K562 (cell line): Measurements from ENCODE around the gene INO80E. TPM values are rescaled to one million over a fixed set of nuclear protein-coding genes. Genes with fewer than 3 reads are reported as not detected.

Experiments
- ETV6 ChIP-seq, 3 experiments: fragments of 150-350 bp in 1 of 3; sonication (generic) in 1 of 3; formaldehyde crosslinking in 1 of 3; IDR thresholded peaks; 2 replicates each; pipeline versions ENCODE4 v1.6.1 to v1.8.0; 2014 to 2022; ENCODE audit warnings: borderline replicate concordance in 2 of 3, low read depth in 2 of 3, antibody characterized with exemption in 1 of 3, low read length in 1 of 3, mild to moderate bottlenecking in 1 of 3, missing genetic modification reagents in 1 of 3
- FOS ChIP-seq: IDR thresholded peaks from 3 replicates; pipeline ENCODE4 v1.6.1; 2011; ENCODE audit not compliant: insufficient read length; ENCODE audit errors: extremely low read depth
- HMBOX1 ChIP-seq: sonication (generic); IDR thresholded peaks from 2 replicates; pipeline ENCODE4 v1.6.1; 2016
- PHB ChIP-seq: fragments of 250-450 bp; sonication (Bioruptor Pico); IDR thresholded peaks from 2 replicates; pipeline ENCODE4 v1.5.0; 2021
- PHF21A ChIP-seq: fragments of 450-650 bp; IDR thresholded peaks from 2 replicates; pipeline ENCODE4 v1.6.1; 2017; ENCODE audit warnings: low read depth, borderline replicate concordance
- PHF8 ChIP-seq: fragments of 200-600 bp; sonication (generic); IDR thresholded peaks from 2 replicates; pipeline ENCODE4 v1.6.1; 2012; ENCODE audit warnings: mixed run types, mild to moderate bottlenecking, inconsistent platforms, low read length, moderate library complexity, borderline replicate concordance
- POLR2G ChIP-seq: fragments of 200-400 bp; formaldehyde crosslinking; IDR thresholded peaks from 2 replicates; pipeline ENCODE4 v1.6.1; 2017; ENCODE audit warnings: low read depth, mild to moderate bottlenecking, antibody characterized with exemption, low read length, moderate library complexity
- SMAD3 ChIP-seq: fragments of 450-650 bp; formaldehyde crosslinking; conservative IDR thresholded peaks from 2 replicates; pipeline ENCODE4 v1.4.0; 2020; ENCODE audit warnings: mild to moderate bottlenecking
- SP1 ChIP-seq: sonication (generic); formaldehyde crosslinking; IDR thresholded peaks from 2 replicates; pipeline ENCODE4 v1.8.1; 2022; ENCODE audit warnings: mild to moderate bottlenecking, missing genetic modification reagents
- SPI1 ChIP-seq: IDR thresholded peaks from 2 replicates; pipeline ENCODE4 v1.6.1; 2011; ENCODE audit warnings: low read depth, low read length, control low read depth, borderline replicate concordance
- TBP ChIP-seq: optimal IDR thresholded peaks from 2 replicates; pipeline ENCODE3; 2011; ENCODE audit warnings: low read depth, low read length, improper control_type of control experiment
- TCF15 ChIP-seq: fragments of 250-450 bp; sonication (Bioruptor Pico); IDR thresholded peaks from 2 replicates; pipeline ENCODE4 v1.8.0; 2022; ENCODE audit warnings: moderate library complexity, mild to moderate bottlenecking, inconsistent platforms
- TRIM25 ChIP-seq: fragments of 450-650 bp; IDR thresholded peaks from 2 replicates; pipeline ENCODE4 v1.7.0; 2016; ENCODE audit warnings: borderline replicate concordance
- ZBTB7A ChIP-seq: IDR thresholded peaks from 2 replicates; pipeline ENCODE4 v1.6.1; 2011; ENCODE audit warnings: low read depth, mild to moderate bottlenecking, low read length, moderate library complexity, borderline replicate concordance; ENCODE audit not compliant: control insufficient read depth
- ZNF740 ChIP-seq, 3 experiments: fragments of 200-800 bp in 1 of 3; sonication (Bioruptor generic) in 1 of 3; sonication (generic) in 1 of 3; formaldehyde crosslinking in 1 of 3; IDR thresholded peaks; 2 replicates each; pipeline versions ENCODE4 v1.6.1 to v1.8.0; 2016 to 2022; ENCODE audit warnings: mild to moderate bottlenecking in 2 of 3, missing compliant biosample characterization in 2 of 3, missing genetic modification characterization in 2 of 3, missing genetic modification reagents in 1 of 3
- polyA plus RNA-seq, 8 experiments: library from polyadenylated mRNA; depleted of rRNA in 4 of 8; stranded (reverse) in 5 of 8; unstranded in 3 of 8; fragments of >200 nt; fragmentation: Nextera tagmentation in 2 of 8; fragmentation: Illumina TruSeq in 1 of 8; extraction: Ambion mirVana in 2 of 8; extraction: Trizol in 1 of 8; gene quantifications; 2 replicates each; pipeline versions ENCODE4 v1.2.1 to v1.2.3, GENCODE V29; 2011 to 2014; ENCODE audit warnings: inconsistent platforms in 1 of 8, missing spikeins in 1 of 8
- total RNA-seq, 7 experiments: library from RNA; depleted of rRNA in 6 of 7; stranded (reverse); fragments of >200 nt in 6 of 7; fragmentation: Illumina TruSeq in 2 of 7; extraction: Trizol in 2 of 7; gene quantifications; 2 replicates each; pipeline versions ENCODE4 v1.2.1 to v1.2.3, GENCODE V29; 2011 to 2021; ENCODE audit warnings: low replicate concordance in 1 of 7

INO80E gene
- total and polyA plus RNA-seq, 9 of the 15 experiments (the other 6 are each of a cell fraction or from before 2014, with no cell fraction given): 0.31 to 102 (median 49.3) TPM

- no peak for TF ChIP-seq TCF15 (CRISPR knock-in tag)
- no peak for TF ChIP-seq HMBOX1
- TF ChIP-seq PHF21A: no peak
- peak; percentile 87 for TF ChIP-seq POLR2G
- TF ChIP-seq ZNF740 (CRISPR knock-in tag; IDR thresholded peaks at IDR 0.05): no peak; the same call in 1 of the 2 replicates
- TF ChIP-seq ZNF740 (tag; IDR thresholded peaks at IDR 0.05): no peak
- no peak for TF ChIP-seq FOS
- no peak for TF ChIP-seq PHB (CRISPR knock-in tag)
- TF ChIP-seq TRIM25: no peak
- TF ChIP-seq SP1 (CRISPR knock-in tag): peak; percentile 95
- TF ChIP-seq ETV6 (IDR thresholded peaks at IDR 0.05; ENCODE audit: borderline replicate concordance in 1 of 2, low read depth in 2 of 2, low read length in 1 of 2): no peak
- no peak for TF ChIP-seq ETV6 (CRISPR knock-in tag; IDR thresholded peaks at IDR 0.05; ENCODE audit: borderline replicate concordance)
- no peak for TF ChIP-seq SMAD3 (CRISPR knock-in tag)
- TF ChIP-seq SPI1: 0 out of 2 replicates have a peak, but pooled peaks have one; percentile 16
- TF ChIP-seq ZBTB7A: no peak
- peak; percentile 43; the same call in 1 of the 2 replicates for TF ChIP-seq PHF8
- peak; percentile 46 for TF ChIP-seq TBP
Observed at GRCh38 chr16:30052671-30053372, 56.8 kb downstream of the INO80E start (continued).
